Right lobe of liver (tissue), 4 donors: ENCODE measurements around the gene VPS11.

Source experiments
- CTCF ChIP-seq, 4 donors: fragments of 200-600 bp in 3 of 4; fragments of 450-650 bp in 1 of 4; IDR thresholded peaks; one replicate each; pipeline versions ENCODE4 v1.5.1 to v1.8.0; 2016 to 2022; ENCODE audit warnings: antibody characterized with exemption in 4 of 4, mild to moderate bottlenecking in 2 of 4
- POLR2A ChIP-seq: fragments of 450-650 bp; IDR thresholded peaks from one replicate; pipeline ENCODE4 v1.6.1; 2017; ENCODE audit warnings: antibody characterized with exemption, mild to moderate bottlenecking
- donor health status: DM: no; HTN: no; CAD: no.
- donor health status: DM: no; HTN: no; CAD: no.
- donor health status: DM: no; HTN: yes; CAD: no.

- TF ChIP-seq POLR2A = no peak
- no peak for TF ChIP-seq CTCF (IDR thresholded peaks at IDR 0.05)
Measured at GRCh38 chr11:119091178-119091577, 23.6 kb downstream of the VPS11 start.
